ENCODE results near the gene RTL9. TPM values are rescaled to one million over a fixed set of nuclear protein-coding genes. Genes with fewer than 3 reads are reported as not detected.
"Not testable (repeated sequence)": the region's sequence is repeated elsewhere in the genome, so short reads cannot be mapped to it uniquely, and the experiment has no call there.

Gene RTL9
- total RNA-seq, 1 donor from 2014 or later: 0.40 TPM

DNA sequence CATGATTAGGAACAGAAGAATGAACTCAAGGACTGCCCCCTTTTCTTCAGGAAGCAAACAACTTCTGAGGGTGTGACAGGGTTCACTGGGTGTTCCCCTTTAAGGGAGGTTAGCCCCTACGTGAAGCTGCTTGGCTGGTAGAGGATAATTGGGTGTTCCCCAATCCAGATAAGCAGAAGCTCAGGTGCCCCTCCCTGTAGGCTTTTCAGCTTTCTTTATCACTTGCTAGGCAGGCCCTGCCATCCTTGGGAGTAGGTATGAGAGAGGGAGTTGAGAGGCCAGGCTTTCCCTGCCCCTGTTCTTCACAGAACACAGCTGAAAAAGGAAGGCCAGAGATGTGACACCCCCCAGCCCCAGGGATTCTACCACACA, 44.2 kb downstream of the RTL9 start:
- intact Hi-C loops (cut with micrococcal nuclease): no loop called here
- DNase-seq (no peak), ATAC-seq (peak; percentile 52)

- intact Hi-C loops (cut with micrococcal nuclease): no loop called here
- DNase-seq (no peak), ATAC-seq (peak; percentile 43)
These were observed 45.0 kb downstream of the RTL9 start for GRCh38 chrX:110403441-110404238.

DNA sequence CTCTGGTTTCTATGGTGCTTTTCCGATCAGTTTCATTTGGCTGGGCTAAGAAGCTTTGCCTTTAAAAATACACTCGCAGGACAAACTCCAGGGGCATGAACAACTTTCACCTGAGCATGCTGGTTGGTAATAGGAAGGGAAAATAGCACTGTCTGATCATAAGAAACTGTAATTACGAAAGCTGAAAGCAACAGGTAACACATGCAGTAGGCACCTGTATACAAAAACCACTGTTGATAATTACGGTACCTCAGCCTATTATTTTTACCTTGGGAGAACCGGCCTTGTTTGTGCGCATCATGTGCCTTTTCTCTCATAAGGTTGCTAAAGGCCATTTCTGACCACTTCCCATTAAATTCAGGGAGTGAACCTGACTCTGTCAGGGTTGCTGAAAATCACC, 45.7 kb downstream of the RTL9 start:
- intact Hi-C loops (cut with micrococcal nuclease): no loop called here
- no peak for DNase-seq
- ATAC-seq: no peak

DNA sequence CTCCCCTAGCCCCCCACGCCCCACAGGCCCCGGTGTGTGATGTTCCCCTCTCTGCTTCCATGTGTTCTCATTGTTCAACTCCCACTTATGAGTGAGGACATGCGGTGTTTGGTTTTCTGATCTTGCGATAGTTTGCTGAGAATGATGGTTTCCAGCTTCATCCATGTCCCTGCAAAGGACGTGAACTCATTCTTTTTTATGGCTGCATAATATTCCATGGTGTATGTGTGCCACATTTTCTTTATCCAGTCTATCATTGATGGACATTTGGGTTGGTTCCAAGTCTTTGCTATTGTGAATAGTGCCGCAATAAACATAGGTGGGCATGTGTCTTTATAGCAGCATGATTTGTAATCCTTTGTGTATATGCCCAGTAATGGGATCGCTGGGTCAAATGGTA, 47.6 kb downstream of the RTL9 start:
- ATAC-seq, DNase-seq: not testable (repeated sequence)
- intact Hi-C loops (cut with micrococcal nuclease): loop anchor here (5.0 kb wide), 1 partner anchor 244 kb away; no protein-coding TSS in a partner anchor

DNA sequence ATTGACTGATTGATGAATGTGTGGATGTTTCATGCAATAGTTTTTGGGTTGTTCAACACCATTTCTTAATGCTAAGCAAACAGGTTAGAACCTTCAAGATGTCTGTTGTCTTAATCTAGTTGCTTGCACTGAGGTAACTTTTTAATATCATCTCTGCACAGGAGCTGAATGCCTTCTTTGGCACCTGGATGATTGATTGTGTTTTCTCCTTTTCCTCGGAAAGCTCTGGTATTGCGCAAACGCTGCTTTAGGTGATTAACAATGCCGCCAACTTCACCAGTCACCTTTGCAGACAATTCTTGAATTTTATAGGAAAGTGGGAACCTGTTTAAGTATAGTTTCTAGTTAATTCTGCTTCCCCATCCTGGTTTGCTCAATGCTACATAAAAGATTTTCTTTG, 48.2 kb downstream of the RTL9 start:
- DNase-seq (no peak), ATAC-seq (no peak)
- intact Hi-C loops (cut with micrococcal nuclease): loop anchor here (5.0 kb wide), 1 partner anchor 245 kb away; no protein-coding TSS in a partner anchor

DNA sequence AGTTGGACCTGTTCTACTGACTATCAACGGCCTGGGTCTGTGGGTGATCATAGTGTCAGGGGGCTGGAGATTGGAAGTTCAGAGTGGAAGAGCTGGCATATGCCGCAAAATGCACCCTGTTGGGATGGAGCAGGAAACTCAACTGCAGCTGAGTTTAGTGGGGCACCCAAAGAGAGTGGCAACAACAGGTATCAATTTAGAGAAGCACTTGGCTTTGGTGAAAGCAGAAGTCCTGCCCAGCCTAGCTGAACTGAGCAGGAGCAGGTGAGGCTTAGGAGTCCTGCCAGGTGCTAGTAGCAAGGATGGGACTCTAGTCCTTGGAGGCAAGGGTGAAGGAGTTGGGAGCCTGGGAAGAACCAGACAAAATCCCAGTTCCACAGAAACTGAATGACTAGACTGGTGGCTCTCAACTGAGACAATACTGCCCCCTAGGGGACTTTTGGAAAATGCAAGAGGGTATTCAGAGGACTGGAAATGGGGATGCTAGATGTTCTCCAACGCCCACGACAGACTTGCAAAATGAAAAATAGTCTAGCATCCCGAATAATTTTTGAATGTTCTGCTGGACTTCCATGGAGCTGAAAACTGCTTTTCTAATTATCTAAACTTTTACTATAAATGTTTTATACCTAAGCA, 49.4 kb downstream of the RTL9 start:
- intact Hi-C loops (cut with micrococcal nuclease): loop anchor here (5.0 kb wide), 1 partner anchor 246 kb away; no protein-coding TSS in a partner anchor
- DNase-seq: no peak
- peak; percentile 63 for ATAC-seq

Other genes with a start within 250 kb of the RTL9 start
- 1.7 TPM for gene AMMECR1, start 40.8 kb upstream of the RTL9 start, total RNA-seq

All from left ventricle myocardium superior (tissue), 1 donor.